ENCODE data around the gene TMEM161A. TPM values are rescaled to one million over a fixed set of nuclear protein-coding genes. Genes with fewer than 3 reads are reported as not detected.
A peak's percentile ranks its signal among the peaks of the same experiment; 100 is the strongest.

TMEM161A gene
- total RNA-seq, 1 experiment from 2014 or later, result 46.0 TPM

GRCh38 chr19:19185853-19186740, 47.8 kb upstream of the TMEM161A start (continued):
- TF ChIP-seq, protein P1, sequence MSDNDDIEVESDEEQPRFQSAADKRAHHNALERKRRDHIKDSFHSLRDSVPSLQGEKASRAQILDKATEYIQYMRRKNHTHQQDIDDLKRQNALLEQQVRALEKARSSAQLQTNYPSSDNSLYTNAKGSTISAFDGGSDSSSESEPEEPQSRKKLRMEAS (CRISPR knock-in tag; IDR thresholded peaks at IDR 0.05), result peak; percentile 45; the same call in 1 of the 2 replicates
- no peak for TF ChIP-seq ZBTB43 (CRISPR knock-in tag; IDR thresholded peaks at IDR 0.05)
- TF ChIP-seq MLX (CRISPR knock-in tag; IDR thresholded peaks at IDR 0.05), result no peak
- TF ChIP-seq, protein P2, sequence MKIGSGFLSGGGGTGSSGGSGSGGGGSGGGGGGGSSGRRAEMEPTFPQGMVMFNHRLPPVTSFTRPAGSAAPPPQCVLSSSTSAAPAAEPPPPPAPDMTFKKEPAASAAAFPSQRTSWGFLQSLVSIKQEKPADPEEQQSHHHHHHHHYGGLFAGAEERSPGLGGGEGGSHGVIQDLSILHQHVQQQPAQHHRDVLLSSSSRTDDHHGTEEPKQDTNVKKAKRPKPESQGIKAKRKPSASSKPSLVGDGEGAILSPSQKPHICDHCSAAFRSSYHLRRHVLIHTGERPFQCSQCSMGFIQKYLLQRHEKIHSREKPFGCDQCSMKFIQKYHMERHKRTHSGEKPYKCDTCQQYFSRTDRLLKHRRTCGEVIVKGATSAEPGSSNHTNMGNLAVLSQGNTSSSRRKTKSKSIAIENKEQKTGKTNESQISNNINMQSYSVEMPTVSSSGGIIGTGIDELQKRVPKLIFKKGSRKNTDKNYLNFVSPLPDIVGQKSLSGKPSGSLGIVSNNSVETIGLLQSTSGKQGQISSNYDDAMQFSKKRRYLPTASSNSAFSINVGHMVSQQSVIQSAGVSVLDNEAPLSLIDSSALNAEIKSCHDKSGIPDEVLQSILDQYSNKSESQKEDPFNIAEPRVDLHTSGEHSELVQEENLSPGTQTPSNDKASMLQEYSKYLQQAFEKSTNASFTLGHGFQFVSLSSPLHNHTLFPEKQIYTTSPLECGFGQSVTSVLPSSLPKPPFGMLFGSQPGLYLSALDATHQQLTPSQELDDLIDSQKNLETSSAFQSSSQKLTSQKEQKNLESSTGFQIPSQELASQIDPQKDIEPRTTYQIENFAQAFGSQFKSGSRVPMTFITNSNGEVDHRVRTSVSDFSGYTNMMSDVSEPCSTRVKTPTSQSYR (CRISPR knock-in tag; IDR thresholded peaks at IDR 0.05), result no peak
- TF ChIP-seq PRRX2 (CRISPR knock-in tag; IDR thresholded peaks at IDR 0.05), result 0 out of 2 replicates have a peak, but pooled peaks have one; percentile 35

- Mint-ChIP-seq H3K27me3 (ENCODE audit: low read depth) (no peaks in the 10 kb centered on the region), H3K4me1 (peaks cover 5% of the 10 kb centered on the region; the same call in 1 of the 2 replicates), H3K36me3 (peaks cover 4% of the 10 kb centered on the region), H3K27ac (no peak overlapping the region), H3K9me3 (no peaks in the 10 kb centered on the region), H3K4me3 (no peak overlapping the region)
- DNase-seq (ENCODE audit: low spot score), result no peak
- no peak for ATAC-seq
- TF ChIP-seq ZNF232 (CRISPR knock-in tag; IDR thresholded peaks at IDR 0.05) (no peak), NFYB (CRISPR knock-in tag; conservative IDR thresholded peaks at IDR 0.05; ENCODE audit: low read depth) (no peak), ZNF138 (CRISPR knock-in tag; conservative IDR thresholded peaks at IDR 0.05) (no peak), SOX15 (CRISPR knock-in tag; IDR thresholded peaks at IDR 0.05) (no peak), ZNF416 (CRISPR knock-in tag; IDR thresholded peaks at IDR 0.05) (no peak)
- TF ChIP-seq, protein P3, sequence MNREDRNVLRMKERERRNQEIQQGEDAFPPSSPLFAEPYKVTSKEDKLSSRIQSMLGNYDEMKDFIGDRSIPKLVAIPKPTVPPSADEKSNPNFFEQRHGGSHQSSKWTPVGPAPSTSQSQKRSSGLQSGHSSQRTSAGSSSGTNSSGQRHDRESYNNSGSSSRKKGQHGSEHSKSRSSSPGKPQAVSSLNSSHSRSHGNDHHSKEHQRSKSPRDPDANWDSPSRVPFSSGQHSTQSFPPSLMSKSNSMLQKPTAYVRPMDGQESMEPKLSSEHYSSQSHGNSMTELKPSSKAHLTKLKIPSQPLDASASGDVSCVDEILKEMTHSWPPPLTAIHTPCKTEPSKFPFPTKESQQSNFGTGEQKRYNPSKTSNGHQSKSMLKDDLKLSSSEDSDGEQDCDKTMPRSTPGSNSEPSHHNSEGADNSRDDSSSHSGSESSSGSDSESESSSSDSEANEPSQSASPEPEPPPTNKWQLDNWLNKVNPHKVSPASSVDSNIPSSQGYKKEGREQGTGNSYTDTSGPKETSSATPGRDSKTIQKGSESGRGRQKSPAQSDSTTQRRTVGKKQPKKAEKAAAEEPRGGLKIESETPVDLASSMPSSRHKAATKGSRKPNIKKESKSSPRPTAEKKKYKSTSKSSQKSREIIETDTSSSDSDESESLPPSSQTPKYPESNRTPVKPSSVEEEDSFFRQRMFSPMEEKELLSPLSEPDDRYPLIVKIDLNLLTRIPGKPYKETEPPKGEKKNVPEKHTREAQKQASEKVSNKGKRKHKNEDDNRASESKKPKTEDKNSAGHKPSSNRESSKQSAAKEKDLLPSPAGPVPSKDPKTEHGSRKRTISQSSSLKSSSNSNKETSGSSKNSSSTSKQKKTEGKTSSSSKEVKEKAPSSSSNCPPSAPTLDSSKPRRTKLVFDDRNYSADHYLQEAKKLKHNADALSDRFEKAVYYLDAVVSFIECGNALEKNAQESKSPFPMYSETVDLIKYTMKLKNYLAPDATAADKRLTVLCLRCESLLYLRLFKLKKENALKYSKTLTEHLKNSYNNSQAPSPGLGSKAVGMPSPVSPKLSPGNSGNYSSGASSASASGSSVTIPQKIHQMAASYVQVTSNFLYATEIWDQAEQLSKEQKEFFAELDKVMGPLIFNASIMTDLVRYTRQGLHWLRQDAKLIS (CRISPR knock-in tag; IDR thresholded peaks at IDR 0.05; ENCODE audit: borderline replicate concordance), result no peak
- ChIA-PET POLR2A (no interaction called here), CTCF (no interaction called here)
Observed at GRCh38 chr19:19181488-19181998, 43.3 kb upstream of the TMEM161A start.
